ENCODE data around the gene SLC52A3.
"Not testable (repeated sequence)": the region's sequence is repeated elsewhere in the genome, so short reads cannot be mapped to it uniquely, and the experiment has no call there.

SLC52A3 gene

GRCh38 chr20:768426-768978 lies at the start of gene SLC52A3:
SLC52A3 (minus strand) TSS chr20:768500; CDS start chr20:765774, 2,726 bp downstream.
- DNase-seq, result no peak

- peak; percentile 15 for DNase-seq
Measured at GRCh38 chr20:815914-816606, 47.8 kb upstream of the SLC52A3 start.

DNA sequence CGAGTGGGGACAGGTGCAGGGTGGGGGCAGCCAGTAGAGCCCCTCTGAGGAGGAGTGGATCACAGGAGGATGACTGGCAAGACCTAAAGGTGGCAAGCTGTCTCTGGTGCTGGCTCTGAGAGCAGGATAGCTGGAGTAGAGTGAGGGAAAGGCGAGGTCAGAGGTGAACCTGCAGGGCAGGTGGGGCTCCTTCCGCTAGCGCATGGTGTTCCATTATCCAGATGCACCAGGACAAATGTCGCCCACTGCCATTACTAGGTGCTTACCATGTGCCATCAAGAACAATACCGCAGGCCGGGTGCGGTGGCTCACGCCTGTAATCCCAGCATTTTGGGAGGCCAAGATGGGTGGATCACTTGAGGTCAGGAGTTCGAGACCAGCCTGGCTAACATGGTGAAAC lies 46.9 kb upstream of the SLC52A3 start:
- DNase-seq, result no peak

- DNase-seq, result no peak
Measured at GRCh38 chr20:813390-813789, 45.1 kb upstream of the SLC52A3 start.

DNA sequence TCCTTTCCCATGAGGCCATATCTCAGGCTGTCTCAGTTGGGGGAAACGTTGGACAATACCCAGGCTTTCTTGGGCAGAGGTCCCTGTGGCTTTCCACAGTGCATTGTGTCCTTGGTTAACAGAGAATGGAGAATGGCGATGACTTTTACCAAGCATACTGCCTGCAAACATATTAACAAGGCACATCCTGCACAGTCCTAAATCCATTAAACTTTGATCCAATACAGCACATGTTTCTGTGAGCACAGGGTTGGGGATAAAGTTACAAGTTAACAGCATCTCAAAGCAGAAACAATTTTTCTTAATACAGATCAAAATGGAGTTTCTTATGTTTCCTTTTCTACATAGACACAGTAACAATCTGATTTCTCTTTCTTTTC lies 44.1 kb upstream of the SLC52A3 start:
- not testable (repeated sequence) for DNase-seq

DNA sequence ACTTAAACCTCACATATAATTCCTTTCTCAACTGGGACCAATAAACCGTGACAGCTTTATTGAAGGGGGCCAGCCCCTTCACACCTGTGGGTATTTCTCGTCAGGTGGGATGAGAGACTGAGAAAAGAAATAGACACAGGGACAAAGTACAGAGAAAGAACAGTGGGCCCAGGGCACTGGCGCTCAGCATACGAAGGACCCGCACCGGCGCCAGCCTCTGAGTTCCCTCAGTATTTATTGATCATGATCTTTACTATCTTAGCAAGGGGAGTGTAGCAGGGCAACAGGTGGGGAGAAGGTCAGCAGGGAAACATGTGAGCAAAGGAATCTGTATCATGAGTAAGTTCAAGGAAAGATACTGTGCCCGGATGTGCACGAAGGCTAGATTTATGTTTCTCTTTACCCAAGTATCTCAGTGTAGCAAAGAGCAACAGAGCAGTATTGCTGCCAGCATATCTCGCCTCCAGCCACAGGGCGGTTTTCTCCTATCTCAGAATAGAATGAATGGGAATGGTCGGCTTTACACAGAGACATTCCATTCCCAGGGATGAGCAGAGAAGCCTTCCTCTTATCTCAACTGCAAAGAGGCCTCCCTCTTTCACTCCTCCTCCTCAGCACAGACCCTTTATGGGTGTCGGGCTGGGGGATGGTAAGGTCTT lies 43.6 kb upstream of the SLC52A3 start:
- not testable (repeated sequence) for DNase-seq

- DNase-seq, result no peak
Measured at GRCh38 chr20:805713-806112, 37.4 kb upstream of the SLC52A3 start.

GRCh38 chr20:801678-802077 lies 33.4 kb upstream of the SLC52A3 start:
- DNase-seq, result no peak

- not testable (repeated sequence) for DNase-seq
Measured at GRCh38 chr20:800026-800425, 31.7 kb upstream of the SLC52A3 start.

DNA sequence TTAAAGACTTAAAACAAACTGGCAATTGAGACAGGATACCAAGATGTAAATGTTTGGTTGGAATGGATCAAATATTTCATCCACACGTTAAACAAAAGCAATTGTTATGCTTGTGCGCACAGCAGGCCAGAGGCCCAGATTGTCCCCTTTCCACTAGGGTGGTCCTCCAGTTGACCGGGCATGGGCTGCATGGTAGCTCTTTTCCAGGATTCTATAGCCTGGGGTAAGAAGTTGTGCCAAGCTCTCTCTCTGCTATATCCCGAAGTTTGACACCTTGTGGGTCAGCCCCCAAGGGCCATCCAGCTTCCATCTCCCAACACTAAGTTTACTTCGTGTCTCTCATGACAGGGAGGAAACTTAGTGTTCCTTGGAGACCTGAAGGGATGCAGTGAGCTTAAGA lies 30.4 kb upstream of the SLC52A3 start:
- DNase-seq, result not testable (repeated sequence)

- DNase-seq, result no peak
Measured at GRCh38 chr20:796921-797320, 28.6 kb upstream of the SLC52A3 start.

GRCh38 chr20:792248-792647 lies 23.9 kb upstream of the SLC52A3 start:
- DNase-seq, result no peak

- no peak for DNase-seq
Measured at GRCh38 chr20:791056-791455, 22.8 kb upstream of the SLC52A3 start.

GRCh38 chr20:787825-788224 lies 19.5 kb upstream of the SLC52A3 start:
- DNase-seq, result no peak

- no peak for DNase-seq
Measured at GRCh38 chr20:779771-780170, 11.5 kb upstream of the SLC52A3 start.

DNA sequence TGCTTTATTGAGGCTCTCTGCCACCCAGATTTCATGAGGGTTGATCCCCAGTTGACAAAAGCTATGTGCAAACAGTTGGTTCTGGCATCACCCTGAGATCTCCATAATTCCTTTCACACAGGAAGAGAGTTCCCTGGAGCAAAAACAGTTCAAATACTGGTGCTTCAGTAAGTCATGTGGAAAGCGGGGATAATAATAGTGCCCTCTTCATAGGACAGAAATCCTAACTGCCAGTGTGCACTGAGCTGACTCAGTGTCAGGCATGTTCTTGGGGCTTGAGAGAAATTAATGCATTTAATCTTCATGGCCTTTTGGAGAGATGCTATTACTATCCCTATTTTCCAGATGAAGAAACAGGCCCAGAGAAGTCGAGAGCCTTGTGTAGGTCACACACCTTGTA lies 7.9 kb upstream of the SLC52A3 start:
- DNase-seq, result no peak

DNA sequence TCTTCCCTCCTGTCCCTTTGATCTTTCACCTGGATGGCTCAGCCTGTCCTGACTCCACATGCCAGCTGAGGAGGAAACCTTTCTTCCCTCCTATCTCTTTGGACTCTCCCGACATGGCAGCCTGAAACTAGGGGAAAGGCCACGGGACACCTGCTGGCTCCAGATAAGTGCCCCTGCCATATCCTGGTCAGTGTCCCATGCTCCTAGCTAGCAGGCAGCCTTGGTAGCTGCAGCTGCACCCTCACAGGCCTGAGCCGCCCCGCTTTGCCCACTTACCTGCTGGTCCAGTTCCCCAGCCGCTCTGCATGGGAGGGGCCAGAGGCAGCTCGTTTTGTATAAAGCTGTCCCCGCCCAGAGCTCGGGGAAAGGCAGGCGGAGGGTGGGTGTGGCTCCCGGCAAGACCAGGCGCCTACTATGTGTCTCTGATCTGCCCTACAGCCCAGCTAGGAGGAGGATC lies 7.4 kb upstream of the SLC52A3 start:
- no peak for DNase-seq

DNA sequence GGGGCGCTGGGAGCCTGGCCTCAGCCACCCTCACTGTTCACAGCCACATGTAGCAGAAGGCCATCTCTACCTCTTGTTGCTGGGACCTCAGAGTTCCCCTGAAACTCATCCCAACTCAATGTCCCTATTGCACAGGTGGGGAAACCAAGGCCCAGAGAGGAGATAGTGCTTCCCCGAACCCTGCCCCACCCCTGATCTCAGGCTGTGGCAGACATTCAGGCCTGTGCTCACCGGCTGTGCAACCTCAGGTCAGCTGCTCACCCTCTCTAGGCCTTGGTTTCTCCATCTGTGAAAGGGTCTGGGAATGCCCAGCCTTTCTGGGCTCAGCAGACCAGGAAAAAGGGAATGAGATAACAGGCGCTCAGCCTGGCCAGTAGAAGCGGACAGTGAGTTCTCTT lies 6.4 kb upstream of the SLC52A3 start:
- no peak for DNase-seq

DNA sequence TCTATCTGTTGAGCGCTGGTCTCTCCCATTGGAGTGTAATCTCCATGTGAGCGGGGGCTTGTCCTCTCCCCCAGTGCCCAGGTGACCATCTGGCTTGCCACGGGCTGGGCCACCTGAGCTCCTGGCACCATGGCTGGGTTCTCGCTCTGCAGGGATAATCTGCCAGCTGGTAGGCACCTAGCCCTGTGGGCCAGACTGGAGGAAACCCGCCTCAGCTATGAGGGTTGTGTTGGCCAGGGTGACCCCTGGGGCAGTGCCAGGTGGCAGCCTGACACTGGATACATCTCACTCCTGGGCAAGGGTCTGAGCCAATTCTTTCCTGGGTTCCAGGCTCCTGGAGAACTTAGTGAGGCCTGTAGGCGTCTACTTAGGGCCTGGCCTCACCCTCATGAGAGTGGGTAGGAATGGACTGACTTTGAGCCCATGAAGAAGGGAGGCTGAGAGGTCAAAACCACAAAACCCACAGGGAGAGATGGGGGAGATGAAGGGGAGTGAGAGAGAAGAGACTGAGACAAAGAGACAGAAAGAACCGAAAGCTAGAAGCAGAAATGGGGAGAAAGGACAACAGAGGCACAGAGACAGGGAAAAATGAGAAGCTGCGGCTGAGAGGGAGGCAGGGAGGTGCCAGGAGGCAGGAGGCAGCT lies 5.8 kb upstream of the SLC52A3 start:
- DNase-seq, result no peak

DNA sequence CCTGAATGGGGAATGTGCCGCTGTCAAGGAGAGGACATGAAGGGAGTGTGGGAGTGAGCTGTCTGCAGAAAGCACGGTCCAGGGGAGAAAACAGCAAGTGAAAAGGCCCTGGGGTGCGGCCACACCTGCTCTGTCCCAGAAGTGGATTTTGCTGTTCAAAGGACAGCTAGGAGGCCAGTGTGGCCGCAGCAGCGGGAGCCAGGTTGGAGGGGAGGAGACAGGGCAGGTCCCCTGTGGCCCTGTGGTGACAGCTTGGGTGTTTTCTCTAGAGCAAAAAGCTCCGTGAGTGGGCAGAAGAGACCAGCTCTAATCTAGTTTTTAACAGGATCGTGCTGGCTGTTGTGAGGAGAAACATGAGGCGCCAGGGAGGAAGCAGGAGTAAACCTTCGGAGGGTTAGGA lies 4.5 kb upstream of the SLC52A3 start:
- no peak for DNase-seq

DNA sequence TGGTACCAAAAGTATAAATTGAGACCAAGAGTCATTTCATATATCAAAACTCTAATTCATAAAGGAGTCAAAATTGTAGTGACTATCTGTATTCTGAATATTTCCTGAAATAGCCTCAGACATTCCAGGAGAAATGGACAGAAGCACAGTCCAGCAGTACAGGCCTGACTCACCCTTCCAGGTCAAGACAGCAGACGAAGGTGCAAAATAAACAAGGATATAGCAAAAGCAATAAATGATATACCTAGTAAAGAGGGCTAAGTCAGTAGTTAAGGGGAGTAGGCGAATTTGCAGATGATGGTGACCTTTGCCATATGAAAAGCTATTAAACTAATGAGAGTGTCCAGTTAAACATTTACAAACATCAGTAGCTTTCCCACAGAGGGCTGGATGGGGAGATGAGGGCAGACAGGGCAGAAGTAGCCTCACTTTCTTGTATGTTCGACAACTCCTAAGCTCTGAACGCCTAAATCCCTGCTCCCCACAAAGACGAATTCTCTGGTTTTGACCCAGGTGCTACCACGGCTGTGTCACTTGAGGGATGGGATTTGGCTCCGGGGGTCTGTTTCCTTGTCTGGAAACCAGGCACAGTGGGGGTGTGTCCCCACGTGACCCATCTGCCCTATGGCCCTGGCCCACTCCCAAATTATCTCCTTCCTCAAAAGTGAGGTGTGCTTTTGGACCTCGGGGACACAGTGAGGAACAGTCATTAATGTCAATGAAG lies 3.6 kb upstream of the SLC52A3 start:
- no peak for DNase-seq

DNA sequence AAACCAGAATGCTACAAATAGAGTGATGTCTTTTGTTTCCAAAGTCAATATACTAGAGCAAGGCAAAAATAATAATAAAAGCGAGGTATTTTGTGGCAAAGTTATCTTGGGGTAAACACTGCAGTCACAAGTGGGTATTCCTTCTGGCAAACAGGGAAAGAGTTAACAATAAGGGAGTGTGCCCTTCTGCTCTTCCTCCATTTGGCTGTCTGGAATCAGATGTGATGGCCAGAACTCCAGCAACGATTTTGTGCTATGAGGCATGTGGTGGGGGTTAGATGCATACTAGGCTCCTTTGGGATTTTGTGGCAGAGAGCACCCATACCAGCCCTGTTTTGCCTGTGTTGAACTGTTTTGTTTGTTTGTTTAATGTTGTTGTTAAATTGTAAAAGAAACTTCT lies 2.4 kb upstream of the SLC52A3 start:
- DNase-seq, result no peak

DNA sequence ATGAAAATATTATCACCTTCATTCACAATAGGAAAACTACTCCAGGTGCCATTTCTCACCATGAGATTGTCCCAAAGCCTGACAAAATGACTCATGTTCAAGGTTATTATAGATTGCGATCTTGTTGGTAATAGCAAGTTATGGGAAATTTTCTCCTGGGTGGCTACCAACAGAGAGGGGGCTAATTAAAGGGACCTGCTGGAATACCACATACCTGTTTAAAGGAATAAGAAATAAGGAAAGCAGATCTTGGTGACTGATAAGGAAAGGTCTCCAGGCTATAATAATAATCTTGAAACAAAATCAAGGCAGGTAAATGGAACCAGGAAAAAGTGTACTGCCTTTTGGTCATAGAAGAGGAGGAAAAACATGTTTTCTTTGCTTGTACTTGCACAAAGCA lies 1.4 kb downstream of the SLC52A3 start:
- DNase-seq, result no peak

Data from midbrain (tissue), 1 donor.